ENCODE data around the gene GABRR1. TPM values are rescaled to one million over a fixed set of nuclear protein-coding genes. Genes with fewer than 3 reads are reported as not detected.

Gene GABRR1
- total RNA-seq, 1 donor from 2014 or later = not detected

GRCh38 chr6:89194559-89194958 lies 22.6 kb downstream of the GABRR1 start:
- Histone ChIP-seq H3K4me3 (ENCODE audit: insufficient read depth, low read depth, low read length) (no peak overlapping the region), H3K27me3 (ENCODE audit: insufficient read depth, low read length) (no peaks in the 10 kb centered on the region), H3K4me1 (ENCODE audit: insufficient read depth, low read length) (no peaks in the 10 kb centered on the region), H4K20me1 (ENCODE audit: insufficient read depth, low read length) (no peaks in the 10 kb centered on the region), H3K27ac (ENCODE audit: low read depth, low read length) (no peak overlapping the region), H3K9ac (ENCODE audit: low read length) (no peak overlapping the region), H3K4me2 (ENCODE audit: low read length) (no peak overlapping the region), H3K79me2 (ENCODE audit: insufficient read depth, low read length) (no peaks in the 10 kb centered on the region), H2AFZ (ENCODE audit: low read depth, low read length) (no peak overlapping the region), H3K9me3 (ENCODE audit: insufficient read depth, low read depth, low read length) (no peaks in the 10 kb centered on the region), H3K36me3 (ENCODE audit: insufficient read depth, low read length) (no peaks in the 10 kb centered on the region)
- no peak for TF ChIP-seq EZH2 (IDR thresholded peaks at IDR 0.05; ENCODE audit: insufficient read depth, low read length)
- TF ChIP-seq CTCF (IDR thresholded peaks at IDR 0.05; ENCODE audit: insufficient read depth, low read depth, low read length) = no peak
- Mint-ChIP-seq H3K36me3 (ENCODE audit: low read depth, unreplicated experiment) (peaks cover 3% of the 10 kb centered on the region), H3K27me3 (ENCODE audit: low read depth, unreplicated experiment) (no peaks in the 10 kb centered on the region), H3K4me1 (ENCODE audit: low read depth, unreplicated experiment) (no peaks in the 10 kb centered on the region), H3K27ac (ENCODE audit: unreplicated experiment) (no peak overlapping the region), H3K9me3 (ENCODE audit: unreplicated experiment) (peaks cover 14% of the 10 kb centered on the region), H3K4me3 (ENCODE audit: unreplicated experiment) (no peak overlapping the region)
- FAIRE-seq = no peak
- DNase-seq (ENCODE audit: low read depth) = no peak

GRCh38 chr6:89190741-89191140 lies 26.4 kb downstream of the GABRR1 start:
- H3K9me3 Mint-ChIP-seq (ENCODE audit: unreplicated experiment) = peaks cover 14% of the 10 kb centered on the region
- no peak overlapping the region for H3K4me2 ChIP-seq (ENCODE audit: low read length)

More at GRCh38 chr6:89190741-89191140, 26.4 kb downstream of the GABRR1 start:
- H3K4me3 ChIP-seq (ENCODE audit: insufficient read depth, low read depth, low read length) = no peak overlapping the region
- no peak overlapping the region for H2AFZ ChIP-seq (ENCODE audit: low read depth, low read length)
- no peak overlapping the region for H3K9ac ChIP-seq (ENCODE audit: low read length)
- Mint-ChIP-seq H3K36me3 (ENCODE audit: low read depth, unreplicated experiment) (no peaks in the 10 kb centered on the region), H3K27me3 (ENCODE audit: low read depth, unreplicated experiment) (no peaks in the 10 kb centered on the region), H3K27ac (ENCODE audit: unreplicated experiment) (no peak overlapping the region), H3K4me1 (ENCODE audit: low read depth, unreplicated experiment) (no peaks in the 10 kb centered on the region), H3K4me3 (ENCODE audit: unreplicated experiment) (no peak overlapping the region)
- no peaks in the 10 kb centered on the region for H3K4me1 ChIP-seq (ENCODE audit: insufficient read depth, low read length)
- TF ChIP-seq CTCF (IDR thresholded peaks at IDR 0.05; ENCODE audit: insufficient read depth, low read depth, low read length) (no peak), EZH2 (IDR thresholded peaks at IDR 0.05; ENCODE audit: insufficient read depth, low read length) (no peak)
- H3K27me3 ChIP-seq (ENCODE audit: insufficient read depth, low read length) = no peaks in the 10 kb centered on the region
- no peaks in the 10 kb centered on the region for H3K9me3 ChIP-seq (ENCODE audit: insufficient read depth, low read depth, low read length)
- H4K20me1 ChIP-seq (ENCODE audit: insufficient read depth, low read length) = no peaks in the 10 kb centered on the region
- FAIRE-seq (no peak), DNase-seq (ENCODE audit: low read depth) (no peak)
- no peaks in the 10 kb centered on the region for H3K36me3 ChIP-seq (ENCODE audit: insufficient read depth, low read length)
- no peak overlapping the region for H3K27ac ChIP-seq (ENCODE audit: low read depth, low read length)
- H3K79me2 ChIP-seq (ENCODE audit: insufficient read depth, low read length) = no peaks in the 10 kb centered on the region

All from astrocyte (in vitro differentiated cells and primary cell).